HepG2 (cell line): ENCODE measurements around the gene MTFP1. TPM values are rescaled to one million over a fixed set of nuclear protein-coding genes. Genes with fewer than 3 reads are reported as not detected.

ENCODE experiments used
- ARHGAP35 ChIP-seq: sonication (generic); formaldehyde crosslinking; IDR thresholded peaks from 2 replicates; pipeline ENCODE4 v1.9.0; 2022; ENCODE audit warnings: mild to moderate bottlenecking, inconsistent platforms, moderate library complexity, missing genetic modification reagents, borderline replicate concordance
- GTF2F1 ChIP-seq: fragments of 150-350 bp; IDR thresholded peaks from 2 replicates; pipeline ENCODE4 v1.6.1; 2014; ENCODE audit warnings: low read length
- LCORL ChIP-seq, 2 experiments: fragments of 450-650 bp in 1 of 2; sonication (generic) in 1 of 2; formaldehyde crosslinking in 1 of 2; IDR thresholded peaks; 2 replicates each; pipeline versions ENCODE4 v1.5.0 to v1.6.1; 2017 to 2020; ENCODE audit warnings: antibody characterized with exemption in 1 of 2, missing genetic modification reagents in 1 of 2
- NCOA1 ChIP-seq: sonication (generic); formaldehyde crosslinking; IDR thresholded peaks from 2 replicates; pipeline ENCODE4 v1.9.0; 2021; ENCODE audit warnings: missing genetic modification reagents
- NR2F6 ChIP-seq, 2 experiments: IDR thresholded peaks; 2 replicates each; pipeline ENCODE4 v1.6.1; 2016; ENCODE audit warnings: antibody characterized with exemption in 1 of 2, mild to moderate bottlenecking in 1 of 2
- PHF21A ChIP-seq: sonication (generic); formaldehyde crosslinking; IDR thresholded peaks from 2 replicates; pipeline ENCODE4 v1.5.0; 2020; ENCODE audit warnings: mild to moderate bottlenecking, missing genetic modification reagents
- SMYD3 ChIP-seq: sonication (generic); formaldehyde crosslinking; IDR thresholded peaks from 2 replicates; pipeline ENCODE4 v1.8.1; 2023; ENCODE audit warnings: mild to moderate bottlenecking, missing genetic modification reagents
- TOE1 ChIP-seq: sonication (generic); formaldehyde crosslinking; IDR thresholded peaks from 2 replicates; pipeline ENCODE4 v1.4.0; 2020; ENCODE audit warnings: mild to moderate bottlenecking, missing genetic modification reagents
- TP53 ChIP-seq: sonication (generic); formaldehyde crosslinking; conservative IDR thresholded peaks from 2 replicates; pipeline ENCODE4 v1.4.0; 2020; ENCODE audit warnings: missing genetic modification reagents
- ZFAT ChIP-seq: sonication (generic); formaldehyde crosslinking; conservative IDR thresholded peaks from 2 replicates; pipeline ENCODE4 v1.8.1; 2023; ENCODE audit warnings: missing genetic modification reagents, inconsistent platforms
- ZMAT3 ChIP-seq: sonication (generic); formaldehyde crosslinking; conservative IDR thresholded peaks from 2 replicates; pipeline ENCODE4 v1.7.0; 2021; ENCODE audit warnings: missing genetic modification reagents
- ZNF329 ChIP-seq: sonication (generic); formaldehyde crosslinking; IDR thresholded peaks from 2 replicates; pipeline ENCODE4 v1.9.0; 2021; ENCODE audit warnings: low read depth, mild to moderate bottlenecking, missing genetic modification reagents
- ZNF496 ChIP-seq: sonication (generic); formaldehyde crosslinking; IDR thresholded peaks from 2 replicates; pipeline ENCODE4 v1.8.1; 2023; ENCODE audit warnings: mild to moderate bottlenecking, moderate library complexity, missing genetic modification reagents; ENCODE audit not compliant: insufficient replicate concordance
- ZNF577 ChIP-seq: sonication (generic); formaldehyde crosslinking; IDR thresholded peaks from 2 replicates; pipeline ENCODE4 v1.4.0; 2020; ENCODE audit warnings: mild to moderate bottlenecking, low read depth, missing genetic modification reagents, borderline replicate concordance
- polyA plus RNA-seq, 8 experiments: library from polyadenylated mRNA; depleted of rRNA in 3 of 8; stranded (reverse) in 7 of 8; unstranded in 1 of 8; fragments of >200 nt; fragmentation: Illumina TruSeq in 4 of 8; extraction: Trizol in 4 of 8; gene quantifications; 2 replicates each; pipeline versions ENCODE4 v1.2.1 to v1.2.3, GENCODE V29; 2011 to 2016; ENCODE audit warnings: low read depth in 4 of 8, missing spikeins in 1 of 8, mixed read lengths in 1 of 8; ENCODE audit not compliant: insufficient read depth in 1 of 8
- total RNA-seq, 5 experiments: library from RNA; depleted of rRNA; stranded (reverse); fragments of >200 nt; fragmentation: Illumina TruSeq; extraction: Trizol; gene quantifications; 2 replicates each; pipeline ENCODE4 v1.2.3, GENCODE V29; 2016; ENCODE audit warnings: low read depth in 1 of 5
- TF ChIP-seq, protein P1 (sequence below): sonication (generic); formaldehyde crosslinking; IDR thresholded peaks from 2 replicates; pipeline ENCODE4 v1.4.0; 2020; ENCODE audit warnings: missing genetic modification reagents, mild to moderate bottlenecking, borderline replicate concordance
- TF ChIP-seq, protein P2 (sequence below): sonication (generic); IDR thresholded peaks from 2 replicates; pipeline ENCODE4 v1.6.1; 2016; ENCODE audit warnings: low read depth, borderline replicate concordance
- TF ChIP-seq, protein P3 (sequence below): sonication (generic); formaldehyde crosslinking; IDR thresholded peaks from 2 replicates; pipeline ENCODE4 v1.4.0; 2020; ENCODE audit warnings: mild to moderate bottlenecking, low read depth, missing genetic modification reagents
- TF ChIP-seq, protein P4 (sequence below): sonication (generic); formaldehyde crosslinking; IDR thresholded peaks from 2 replicates; pipeline ENCODE4 v1.9.0; 2021; ENCODE audit warnings: missing genetic modification reagents, borderline replicate concordance
- TF ChIP-seq, protein P5 (sequence below), 2 experiments: fragments of 450-650 bp in 1 of 2; sonication (generic) in 1 of 2; formaldehyde crosslinking; IDR thresholded peaks; 2 replicates each; pipeline versions ENCODE4 v1.5.0 to v1.8.0; 2020 to 2022; ENCODE audit warnings: mild to moderate bottlenecking in 1 of 2, missing genetic modification reagents in 1 of 2

Gene MTFP1
- total and polyA plus RNA-seq, 2 of the 13 experiments (the other 11 are each of a cell fraction or from before 2014, with no cell fraction given): 29.5 to 45.6 TPM

DNA sequence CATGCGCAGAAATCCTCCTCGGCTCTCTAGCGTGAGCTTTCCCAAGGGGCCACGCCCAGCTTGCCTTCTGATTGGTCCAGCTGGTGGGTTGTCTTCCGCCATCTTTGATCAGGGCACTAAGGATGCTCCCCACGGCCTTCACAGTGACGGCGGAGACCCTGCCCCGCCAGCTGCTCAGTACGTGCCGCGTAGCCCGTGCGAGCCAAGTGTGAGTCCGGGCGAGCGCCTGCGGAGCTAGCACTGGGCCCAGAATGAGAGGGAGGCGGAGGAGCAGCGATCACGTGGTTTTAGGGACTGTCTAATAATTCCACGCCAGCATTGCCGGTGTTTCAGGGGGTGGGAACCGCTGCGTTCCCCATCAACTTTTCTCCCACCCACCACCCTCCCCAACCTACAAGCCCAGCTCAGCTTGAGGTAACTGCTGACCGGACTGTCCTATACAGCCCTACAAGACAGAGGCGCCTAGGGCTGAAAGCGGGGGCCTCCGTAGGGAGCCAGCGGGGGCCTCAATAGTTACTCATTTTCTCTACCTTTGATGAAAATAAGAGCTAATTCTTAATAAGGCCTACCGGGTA is 1.5 kb upstream of the MTFP1 start (continued):
- TF ChIP-seq, protein P1, sequence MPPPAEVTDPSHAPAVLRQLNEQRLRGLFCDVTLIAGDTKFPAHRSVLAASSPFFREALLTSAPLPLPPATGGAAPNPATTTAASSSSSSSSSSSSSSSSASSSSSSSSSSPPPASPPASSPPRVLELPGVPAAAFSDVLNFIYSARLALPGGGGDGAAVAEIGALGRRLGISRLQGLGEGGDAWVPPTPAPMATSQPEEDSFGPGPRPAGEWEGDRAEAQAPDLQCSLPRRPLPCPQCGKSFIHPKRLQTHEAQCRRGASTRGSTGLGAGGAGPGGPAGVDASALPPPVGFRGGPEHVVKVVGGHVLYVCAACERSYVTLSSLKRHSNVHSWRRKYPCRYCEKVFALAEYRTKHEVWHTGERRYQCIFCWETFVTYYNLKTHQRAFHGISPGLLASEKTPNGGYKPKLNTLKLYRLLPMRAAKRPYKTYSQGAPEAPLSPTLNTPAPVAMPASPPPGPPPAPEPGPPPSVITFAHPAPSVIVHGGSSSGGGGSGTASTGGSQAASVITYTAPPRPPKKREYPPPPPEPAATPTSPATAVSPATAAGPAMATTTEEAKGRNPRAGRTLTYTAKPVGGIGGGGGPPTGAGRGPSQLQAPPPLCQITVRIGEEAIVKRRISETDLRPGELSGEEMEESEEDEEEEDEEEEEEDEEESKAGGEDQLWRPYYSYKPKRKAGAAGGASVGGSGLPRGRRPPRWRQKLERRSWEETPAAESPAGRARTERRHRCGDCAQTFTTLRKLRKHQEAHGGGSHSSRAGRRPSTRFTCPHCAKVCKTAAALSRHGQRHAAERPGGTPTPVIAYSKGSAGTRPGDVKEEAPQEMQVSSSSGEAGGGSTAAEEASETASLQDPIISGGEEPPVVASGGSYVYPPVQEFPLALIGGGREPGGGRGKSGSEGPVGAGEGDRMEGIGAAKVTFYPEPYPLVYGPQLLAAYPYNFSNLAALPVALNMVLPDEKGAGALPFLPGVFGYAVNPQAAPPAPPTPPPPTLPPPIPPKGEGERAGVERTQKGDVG (CRISPR knock-in tag): no peak
- TF ChIP-seq, protein P2, sequence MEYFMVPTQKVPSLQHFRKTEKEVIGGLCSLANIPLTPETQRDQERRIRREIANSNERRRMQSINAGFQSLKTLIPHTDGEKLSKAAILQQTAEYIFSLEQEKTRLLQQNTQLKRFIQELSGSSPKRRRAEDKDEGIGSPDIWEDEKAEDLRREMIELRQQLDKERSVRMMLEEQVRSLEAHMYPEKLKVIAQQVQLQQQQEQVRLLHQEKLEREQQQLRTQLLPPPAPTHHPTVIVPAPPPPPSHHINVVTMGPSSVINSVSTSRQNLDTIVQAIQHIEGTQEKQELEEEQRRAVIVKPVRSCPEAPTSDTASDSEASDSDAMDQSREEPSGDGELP: peak; percentile 97
- TF ChIP-seq ZNF496 (no peak), ZFAT (CRISPR knock-in tag) (no peak; the same call in 1 of the 2 replicates), SMYD3 (CRISPR knock-in tag) (no peak), ZMAT3 (CRISPR knock-in tag) (peak; percentile 85; the same call in 1 of the 2 replicates), PHF21A (peak; percentile 86), NCOA1 (no peak; the same call in 1 of the 2 replicates), NR2F6 (IDR thresholded peaks at IDR 0.05) (peak; percentile 44; the same call in 1 of the 2 replicates), NR2F6 (CRISPR knock-in tag; IDR thresholded peaks at IDR 0.05) (peak; percentile 67; the same call in 1 of the 2 replicates), GTF2F1 (no peak), ZNF577 (CRISPR knock-in tag) (no peak), TOE1 (CRISPR knock-in tag) (peak; percentile 82; the same call in 1 of the 2 replicates), ARHGAP35 (no peak), TP53 (CRISPR knock-in tag) (no peak; the same call in 1 of the 2 replicates), ZNF329 (CRISPR knock-in tag) (no peak), LCORL (IDR thresholded peaks at IDR 0.05) (no peak), LCORL (CRISPR knock-in tag; IDR thresholded peaks at IDR 0.05) (peak; percentile 81)
- TF ChIP-seq, protein P3, sequence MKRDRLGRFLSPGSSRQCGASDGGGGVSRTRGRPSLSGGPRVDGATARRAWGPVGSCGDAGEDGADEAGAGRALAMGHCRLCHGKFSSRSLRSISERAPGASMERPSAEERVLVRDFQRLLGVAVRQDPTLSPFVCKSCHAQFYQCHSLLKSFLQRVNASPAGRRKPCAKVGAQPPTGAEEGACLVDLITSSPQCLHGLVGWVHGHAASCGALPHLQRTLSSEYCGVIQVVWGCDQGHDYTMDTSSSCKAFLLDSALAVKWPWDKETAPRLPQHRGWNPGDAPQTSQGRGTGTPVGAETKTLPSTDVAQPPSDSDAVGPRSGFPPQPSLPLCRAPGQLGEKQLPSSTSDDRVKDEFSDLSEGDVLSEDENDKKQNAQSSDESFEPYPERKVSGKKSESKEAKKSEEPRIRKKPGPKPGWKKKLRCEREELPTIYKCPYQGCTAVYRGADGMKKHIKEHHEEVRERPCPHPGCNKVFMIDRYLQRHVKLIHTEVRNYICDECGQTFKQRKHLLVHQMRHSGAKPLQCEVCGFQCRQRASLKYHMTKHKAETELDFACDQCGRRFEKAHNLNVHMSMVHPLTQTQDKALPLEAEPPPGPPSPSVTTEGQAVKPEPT: no peak
- TF ChIP-seq, protein P4, sequence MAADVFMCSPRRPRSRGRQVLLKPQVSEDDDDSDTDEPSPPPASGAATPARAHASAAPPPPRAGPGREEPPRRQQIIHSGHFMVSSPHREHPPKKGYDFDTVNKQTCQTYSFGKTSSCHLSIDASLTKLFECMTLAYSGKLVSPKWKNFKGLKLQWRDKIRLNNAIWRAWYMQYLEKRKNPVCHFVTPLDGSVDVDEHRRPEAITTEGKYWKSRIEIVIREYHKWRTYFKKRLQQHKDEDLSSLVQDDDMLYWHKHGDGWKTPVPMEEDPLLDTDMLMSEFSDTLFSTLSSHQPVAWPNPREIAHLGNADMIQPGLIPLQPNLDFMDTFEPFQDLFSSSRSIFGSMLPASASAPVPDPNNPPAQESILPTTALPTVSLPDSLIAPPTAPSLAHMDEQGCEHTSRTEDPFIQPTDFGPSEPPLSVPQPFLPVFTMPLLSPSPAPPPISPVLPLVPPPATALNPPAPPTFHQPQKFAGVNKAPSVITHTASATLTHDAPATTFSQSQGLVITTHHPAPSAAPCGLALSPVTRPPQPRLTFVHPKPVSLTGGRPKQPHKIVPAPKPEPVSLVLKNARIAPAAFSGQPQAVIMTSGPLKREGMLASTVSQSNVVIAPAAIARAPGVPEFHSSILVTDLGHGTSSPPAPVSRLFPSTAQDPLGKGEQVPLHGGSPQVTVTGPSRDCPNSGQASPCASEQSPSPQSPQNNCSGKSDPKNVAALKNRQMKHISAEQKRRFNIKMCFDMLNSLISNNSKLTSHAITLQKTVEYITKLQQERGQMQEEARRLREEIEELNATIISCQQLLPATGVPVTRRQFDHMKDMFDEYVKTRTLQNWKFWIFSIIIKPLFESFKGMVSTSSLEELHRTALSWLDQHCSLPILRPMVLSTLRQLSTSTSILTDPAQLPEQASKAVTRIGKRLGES (CRISPR knock-in tag): no peak
- TF ChIP-seq, protein P5, sequence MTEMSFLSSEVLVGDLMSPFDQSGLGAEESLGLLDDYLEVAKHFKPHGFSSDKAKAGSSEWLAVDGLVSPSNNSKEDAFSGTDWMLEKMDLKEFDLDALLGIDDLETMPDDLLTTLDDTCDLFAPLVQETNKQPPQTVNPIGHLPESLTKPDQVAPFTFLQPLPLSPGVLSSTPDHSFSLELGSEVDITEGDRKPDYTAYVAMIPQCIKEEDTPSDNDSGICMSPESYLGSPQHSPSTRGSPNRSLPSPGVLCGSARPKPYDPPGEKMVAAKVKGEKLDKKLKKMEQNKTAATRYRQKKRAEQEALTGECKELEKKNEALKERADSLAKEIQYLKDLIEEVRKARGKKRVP (CRISPR knock-in tag; IDR thresholded peaks at IDR 0.05): no peak
